ENCODE data around the gene SEPTIN5. TPM values are rescaled to one million over a fixed set of nuclear protein-coding genes. Genes with fewer than 3 reads are reported as not detected.

Gene SEPTIN5
- total RNA-seq, 2 experiments from 2014 or later: 0.94 to 1.5 TPM

- Mint-ChIP-seq H3K4me1 (peaks cover 11% of the 10 kb centered on the region), H3K27me3 (peaks cover 31% of the 10 kb centered on the region), H3K9me3 (ENCODE audit: low read depth) (no peaks in the 10 kb centered on the region), H3K27ac (no peak overlapping the region), H3K4me3 (no peak overlapping the region), H3K36me3 (ENCODE audit: low read depth) (no peaks in the 10 kb centered on the region)
- DNase-seq: no peak
- CTCF ChIA-PET: interaction anchor here (0.5 to 0.7 kb wide), 3 partner anchors 192 to 468 kb away, joined by 3 to 4 read pairs (median 3); no protein-coding TSS in a partner anchor
- intact Hi-C loops (cut with DNase I, micrococcal nuclease): loop anchor here (1.0 to 5.0 kb wide), 6 partner anchors 39 to 574 kb away; partner anchors contain the start of genes CDC45 (in 1 of the 2), CLTCL1 (in 1 of the 2), ESS2 (in 1 of the 2) and UFD1 (in 1 of the 2)
- no peak for ATAC-seq
- POLR2A ChIA-PET: no interaction called here
Observed at GRCh38 chr22:19718456-19719049, 4.2 kb downstream of the SEPTIN5 start.

GRCh38 chr22:19719050-19719482, 4.8 kb downstream of the SEPTIN5 start:
- Mint-ChIP-seq H3K4me3 (peak overlapping the region; percentile 36), H3K4me1 (peaks cover 11% of the 10 kb centered on the region), H3K9me3 (ENCODE audit: low read depth) (no peaks in the 10 kb centered on the region), H3K27me3 (peaks cover 28% of the 10 kb centered on the region), H3K36me3 (ENCODE audit: low read depth) (no peaks in the 10 kb centered on the region), H3K27ac (no peak overlapping the region)
- intact Hi-C loops (cut with DNase I, micrococcal nuclease): loop anchor here (2.0 to 5.0 kb wide), 4 partner anchors 42 to 574 kb away; partner anchors contain the start of genes CDC45 (in 1 of the 2), CLTCL1 (in 1 of the 2), ESS2 (in 1 of the 2) and UFD1 (in 1 of the 2)
- ChIA-PET CTCF (interaction anchor here (0.5 to 0.6 kb wide), 3 partner anchors 162 to 376 kb away, joined by 3 read pairs; no protein-coding TSS in a partner anchor), POLR2A (interaction anchor here (0.7 kb wide), 1 partner anchor 42 kb away, joined by 3 read pairs; no protein-coding TSS in a partner anchor)
- ATAC-seq: no peak
- peak; percentile 43 for DNase-seq

- H3K27ac Mint-ChIP-seq: no peak overlapping the region
- ChIA-PET POLR2A (interaction anchor here (0.7 kb wide), 1 partner anchor 43 kb away, joined by 3 read pairs; no protein-coding TSS in a partner anchor), CTCF (interaction anchor here (0.6 to 1.6 kb wide), 3 partner anchors 11 to 172 kb away, joined by 3 to 7 read pairs (median 3); no protein-coding TSS in a partner anchor)
- no peaks in the 10 kb centered on the region for H3K36me3 Mint-ChIP-seq (ENCODE audit: low read depth)
- no peaks in the 10 kb centered on the region for H3K9me3 Mint-ChIP-seq (ENCODE audit: low read depth)
- peaks cover 12% of the 10 kb centered on the region for H3K4me1 Mint-ChIP-seq
- peak overlapping the region; percentile 36 for H3K4me3 Mint-ChIP-seq
- intact Hi-C loops (cut with DNase I, micrococcal nuclease): loop anchor here (2.0 to 5.0 kb wide), 4 partner anchors 42 to 575 kb away; partner anchors contain the start of genes CDC45 (in 1 of the 2), CLTCL1 (in 1 of the 2), ESS2 (in 1 of the 2) and UFD1 (in 1 of the 2)
- ATAC-seq (no peak), DNase-seq (no peak)
- H3K27me3 Mint-ChIP-seq: peaks cover 30% of the 10 kb centered on the region
Observed at GRCh38 chr22:19719488-19720021, 5.3 kb downstream of the SEPTIN5 start.

- H3K36me3 Mint-ChIP-seq (ENCODE audit: low read depth): no peaks in the 10 kb centered on the region
- H3K27me3 Mint-ChIP-seq: peaks cover 36% of the 10 kb centered on the region
- no peaks in the 10 kb centered on the region for H3K9me3 Mint-ChIP-seq (ENCODE audit: low read depth)
- intact Hi-C loops (cut with DNase I, micrococcal nuclease): no loop called here
- ChIA-PET POLR2A (no interaction called here), CTCF (interaction anchor here (0.8 to 1.6 kb wide), 2 partner anchors 10 to 172 kb away, joined by 3 to 7 read pairs; no protein-coding TSS in a partner anchor)
- ATAC-seq: no peak
- DNase-seq: no peak
- H3K27ac Mint-ChIP-seq: no peak overlapping the region
- peaks cover 12% of the 10 kb centered on the region for H3K4me1 Mint-ChIP-seq
- H3K4me3 Mint-ChIP-seq: no peak overlapping the region
Observed at GRCh38 chr22:19720150-19720827, 6.0 kb downstream of the SEPTIN5 start.

DNA sequence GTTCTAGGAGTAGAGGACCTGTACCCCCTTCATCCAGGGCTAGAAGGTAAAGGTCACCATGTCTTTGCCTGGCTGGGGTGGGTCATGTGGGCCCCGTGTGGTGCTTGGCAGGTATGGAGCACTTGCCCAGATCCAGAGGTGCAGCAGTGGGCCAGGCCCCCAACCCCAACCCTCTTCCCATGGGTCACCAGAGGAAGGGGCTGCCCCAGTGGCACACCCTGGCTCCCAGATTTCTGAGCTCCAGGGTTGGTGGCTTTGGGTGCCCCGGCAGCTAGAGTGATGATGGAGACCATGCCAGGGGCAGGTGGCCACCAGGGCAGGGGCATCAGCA, 6.7 kb downstream of the SEPTIN5 start:
- H3K27ac Mint-ChIP-seq: no peak overlapping the region
- intact Hi-C loops (cut with DNase I, micrococcal nuclease): no loop called here
- H3K36me3 Mint-ChIP-seq (ENCODE audit: low read depth): no peaks in the 10 kb centered on the region
- H3K9me3 Mint-ChIP-seq (ENCODE audit: low read depth): no peaks in the 10 kb centered on the region
- CTCF ChIA-PET: interaction anchor here (1.6 kb wide), 1 partner anchor 9 kb away, joined by 7 read pairs; no protein-coding TSS in a partner anchor
- no peak for ATAC-seq
- POLR2A ChIA-PET: no interaction called here
- H3K27me3 Mint-ChIP-seq: peaks cover 38% of the 10 kb centered on the region
- peak; percentile 5 for DNase-seq
- no peak overlapping the region for H3K4me3 Mint-ChIP-seq
- peaks cover 12% of the 10 kb centered on the region for H3K4me1 Mint-ChIP-seq

DNA sequence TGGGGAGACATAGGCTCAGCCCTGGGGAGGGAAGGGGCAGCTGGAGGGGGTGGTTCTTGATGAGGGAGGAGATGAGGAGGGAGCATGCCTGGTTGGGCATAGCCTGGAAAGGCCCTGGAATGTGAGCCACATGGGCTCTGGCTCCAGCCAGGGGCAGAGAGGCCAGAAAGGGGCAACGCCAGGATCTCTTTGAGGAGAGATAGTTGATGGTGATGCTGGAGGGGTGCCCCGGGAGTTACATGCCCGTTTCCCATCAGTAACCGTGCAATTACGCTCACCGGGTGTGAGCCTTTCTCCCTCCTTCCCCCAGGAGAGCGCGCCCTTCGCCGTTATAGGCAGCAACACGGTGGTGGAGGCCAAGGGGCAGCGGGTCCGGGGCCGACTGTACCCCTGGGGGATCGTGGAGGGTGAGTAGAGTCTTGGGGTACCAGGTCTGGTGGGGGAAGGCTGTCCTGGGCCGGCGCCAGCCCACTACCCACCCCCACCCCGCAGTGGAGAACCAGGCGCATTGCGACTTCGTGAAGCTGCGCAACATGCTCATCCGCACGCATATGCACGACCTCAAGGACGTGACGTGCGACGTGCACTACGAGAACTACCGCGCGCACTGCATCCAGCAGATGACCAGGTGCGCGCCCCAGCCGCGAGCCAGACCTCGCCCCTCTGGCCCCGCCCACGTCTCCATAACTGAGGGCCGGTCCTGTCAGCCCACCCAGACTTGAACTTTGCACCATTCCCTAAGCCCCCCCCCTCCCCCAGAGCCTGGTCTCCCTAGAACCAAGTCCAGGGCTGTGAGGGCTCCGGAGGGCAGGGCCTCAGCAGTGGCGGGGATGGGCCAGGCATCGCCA, 7.3 kb downstream of the SEPTIN5 start:
- no peak for ATAC-seq
- ChIA-PET POLR2A (no interaction called here), CTCF (interaction anchor here (1.6 kb wide), 1 partner anchor 9 kb away, joined by 7 read pairs; no protein-coding TSS in a partner anchor)
- Mint-ChIP-seq H3K9me3 (ENCODE audit: low read depth) (no peaks in the 10 kb centered on the region), H3K27ac (no peak overlapping the region), H3K27me3 (peaks cover 38% of the 10 kb centered on the region), H3K4me1 (peaks cover 12% of the 10 kb centered on the region), H3K36me3 (ENCODE audit: low read depth) (no peaks in the 10 kb centered on the region), H3K4me3 (no peak overlapping the region)
- intact Hi-C loops (cut with DNase I, micrococcal nuclease): no loop called here
- DNase-seq: peak; percentile 3

DNA sequence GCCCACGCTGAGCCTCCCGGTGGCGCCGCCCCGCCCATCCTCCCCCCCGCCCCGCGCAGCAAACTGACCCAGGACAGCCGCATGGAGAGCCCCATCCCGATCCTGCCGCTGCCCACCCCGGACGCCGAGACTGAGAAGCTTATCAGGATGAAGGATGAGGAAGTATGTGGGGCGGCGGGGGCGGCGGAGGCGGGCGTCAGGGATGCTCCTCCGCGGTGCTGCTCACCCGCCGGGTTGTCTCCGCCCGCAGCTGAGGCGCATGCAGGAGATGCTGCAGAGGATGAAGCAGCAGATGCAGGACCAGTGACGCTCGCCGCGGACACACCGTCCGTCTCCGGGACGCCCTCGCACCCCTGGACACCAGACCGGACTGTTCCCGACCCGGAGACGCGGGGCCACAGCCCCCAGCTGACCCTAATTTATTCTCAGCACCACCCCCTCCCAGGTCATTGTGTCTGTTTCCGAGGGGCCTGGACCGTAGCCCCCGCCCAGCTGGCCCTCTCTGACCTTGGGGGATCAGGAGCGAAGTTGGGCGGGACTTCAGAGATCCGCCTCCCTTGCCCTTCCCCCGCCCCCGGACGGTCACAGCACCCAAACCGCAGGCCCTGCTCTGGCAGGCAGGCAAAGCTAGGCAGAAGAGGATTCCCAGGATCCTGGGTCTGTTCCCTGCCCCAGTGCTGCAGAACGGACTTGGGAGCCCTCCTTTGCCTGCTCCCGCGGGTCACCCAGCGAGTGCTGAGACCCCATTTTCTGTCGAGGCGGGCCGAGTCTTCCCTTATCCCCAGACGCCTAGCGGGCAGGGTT, 8.1 kb downstream of the SEPTIN5 start:
- CTCF ChIA-PET: interaction anchor here (0.7 kb wide), 1 partner anchor 56 kb away, joined by 3 read pairs; no protein-coding TSS in a partner anchor

DNA sequence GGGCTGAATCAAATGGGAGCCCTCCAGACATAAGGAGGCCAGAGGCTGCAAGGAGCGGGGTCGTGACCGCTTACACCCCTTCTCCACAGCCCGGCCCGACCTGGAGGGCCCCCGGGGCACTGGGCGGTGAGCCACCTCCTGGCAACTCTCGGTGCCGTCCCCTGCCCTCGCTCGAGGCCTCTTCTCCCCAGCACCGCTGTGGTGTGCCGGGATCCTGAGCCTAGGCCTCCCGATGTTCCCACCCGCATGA, 8.6 kb downstream of the SEPTIN5 start:
- DNase-seq (no peak), ATAC-seq (no peak)
- POLR2A ChIA-PET: interaction anchor here (0.6 kb wide), 1 partner anchor 566 kb away, joined by 4 read pairs; no protein-coding TSS in a partner anchor
- peaks cover 36% of the 10 kb centered on the region for H3K27me3 Mint-ChIP-seq
- H3K27ac Mint-ChIP-seq: no peak overlapping the region
- H3K9me3 Mint-ChIP-seq (ENCODE audit: low read depth): no peaks in the 10 kb centered on the region
- no peak overlapping the region for H3K4me3 Mint-ChIP-seq
- CTCF ChIA-PET: interaction anchor here (0.7 to 1.2 kb wide), 5 partner anchors 10 to 61 kb away, joined by 3 to 4 read pairs (median 3); no protein-coding TSS in a partner anchor
- intact Hi-C loops (cut with DNase I, micrococcal nuclease): no loop called here
- H3K36me3 Mint-ChIP-seq (ENCODE audit: low read depth): no peaks in the 10 kb centered on the region
- H3K4me1 Mint-ChIP-seq: peaks cover 9% of the 10 kb centered on the region

More for the DNA sequence above, 8.1 kb downstream of the SEPTIN5 start:
- intact Hi-C loops (cut with DNase I, micrococcal nuclease): no loop called here
- Mint-ChIP-seq H3K36me3 (ENCODE audit: low read depth) (no peaks in the 10 kb centered on the region), H3K4me1 (peaks cover 12% of the 10 kb centered on the region), H3K27ac (no peak overlapping the region), H3K4me3 (no peak overlapping the region), H3K27me3 (peaks cover 38% of the 10 kb centered on the region), H3K9me3 (ENCODE audit: low read depth) (no peaks in the 10 kb centered on the region)
- ATAC-seq (no peak), DNase-seq (no peak)
- POLR2A ChIA-PET: no interaction called here

DNA sequence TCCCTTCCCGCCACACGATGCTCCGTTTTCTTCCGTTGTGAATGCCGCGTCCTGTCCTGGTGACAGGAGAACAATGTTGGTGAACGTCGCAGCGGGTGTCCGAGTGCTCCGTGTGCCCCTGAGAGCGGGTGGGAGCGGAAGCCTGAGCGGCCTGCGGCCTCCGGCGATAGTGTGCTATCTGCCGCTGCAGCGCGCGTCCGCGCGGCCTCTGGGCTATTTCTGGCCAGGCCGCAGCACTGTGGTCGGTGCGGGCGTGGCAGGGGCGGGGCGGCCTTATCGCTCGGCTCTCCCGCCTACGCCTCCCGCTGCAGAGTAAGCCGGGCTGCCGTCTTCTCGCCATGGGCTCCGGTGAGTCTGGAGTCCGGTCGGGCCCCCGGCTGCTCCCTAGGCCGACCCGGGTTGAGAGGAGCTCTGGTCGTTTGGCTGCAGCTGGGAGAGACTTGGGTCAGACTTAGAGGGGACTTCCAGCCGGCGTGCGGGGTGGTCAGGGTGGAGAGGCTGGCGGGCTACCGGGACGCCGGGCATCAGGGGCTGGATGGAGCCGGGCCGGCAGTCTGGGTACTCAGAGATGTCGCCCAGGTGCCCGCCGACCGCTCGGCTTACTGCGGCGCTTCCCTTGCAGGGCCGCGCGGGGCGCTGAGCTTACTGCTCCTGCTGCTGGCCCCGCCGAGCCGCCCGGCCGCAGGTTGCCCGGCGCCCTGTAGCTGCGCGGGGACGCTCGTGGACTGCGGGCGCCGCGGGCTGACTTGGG, 9.1 kb downstream of the SEPTIN5 start, which contains the start of gene GP1BB:
GP1BB (plus strand) TSS at position 308 of the 751 bp plus-strand sequence; CDS start at position 339, 31 bp downstream.
- ChIA-PET POLR2A (interaction anchor here (0.6 kb wide), 1 partner anchor 566 kb away, joined by 4 read pairs; no protein-coding TSS in a partner anchor), CTCF (interaction anchor here (0.6 to 1.4 kb wide), 17 partner anchors 11 to 358 kb away, joined by 3 to 6 read pairs (median 3); no protein-coding TSS in a partner anchor)
- no peaks in the 10 kb centered on the region for H3K9me3 Mint-ChIP-seq (ENCODE audit: low read depth)
- no peaks in the 10 kb centered on the region for H3K36me3 Mint-ChIP-seq (ENCODE audit: low read depth)
- H3K4me1 Mint-ChIP-seq: peaks cover 9% of the 10 kb centered on the region
- H3K4me3 Mint-ChIP-seq: peak within 1 kb of the TSS; percentile 35
- peaks cover 36% of the 10 kb centered on the region for H3K27me3 Mint-ChIP-seq
- DNase-seq: peak; percentile 69
- no peak within 1 kb of the TSS for H3K27ac Mint-ChIP-seq
- intact Hi-C loops (cut with DNase I, micrococcal nuclease): no loop called here
- ATAC-seq: peak; percentile 64
